ENCODE measurements around the gene CFAP65.

CFAP65 gene

GRCh38 chr2:219010162-219010756, 31.1 kb downstream of the CFAP65 start:
- peak; percentile 28 for DNase-seq

GRCh38 chr2:219009294-219009693, 32.0 kb downstream of the CFAP65 start:
- DNase-seq = no peak

- no peak for DNase-seq
Observed at GRCh38 chr2:219003979-219004378, 37.3 kb downstream of the CFAP65 start.

- no peak for DNase-seq
Observed at GRCh38 chr2:219003267-219003634, 38.1 kb downstream of the CFAP65 start.

- DNase-seq = no peak
Observed at GRCh38 chr2:219002395-219003266, 38.7 kb downstream of the CFAP65 start.

- DNase-seq = peak; percentile 94
Observed at GRCh38 chr2:219001577-219002394, 39.5 kb downstream of the CFAP65 start.

GRCh38 chr2:219001100-219001576, 40.2 kb downstream of the CFAP65 start:
- DNase-seq = peak; percentile 26

- DNase-seq = peak; percentile 39
Observed at GRCh38 chr2:219000569-219000960, 40.8 kb downstream of the CFAP65 start.

GRCh38 chr2:218999881-219000568, 41.3 kb downstream of the CFAP65 start:
- DNase-seq = peak; percentile 91

- no peak for DNase-seq
Observed at GRCh38 chr2:218999021-218999880, 42.1 kb downstream of the CFAP65 start.

- DNase-seq = peak; percentile 16
Observed at GRCh38 chr2:218998414-218999002, 42.8 kb downstream of the CFAP65 start.

GRCh38 chr2:218997731-218998130, 43.6 kb downstream of the CFAP65 start:
- peak; percentile 81 for DNase-seq

GRCh38 chr2:218996937-218997336, 44.4 kb downstream of the CFAP65 start:
- peak; percentile 85 for DNase-seq

- DNase-seq = peak; percentile 77
Observed at GRCh38 chr2:218995972-218996711, 45.2 kb downstream of the CFAP65 start.

- DNase-seq = no peak
Observed at GRCh38 chr2:218995561-218995960, 45.8 kb downstream of the CFAP65 start.

- DNase-seq = peak; percentile 35
Observed at GRCh38 chr2:218993345-218994315, 47.7 kb downstream of the CFAP65 start, which contains the start of gene CRYBA2. Gene CRYBA2, minus strand, starts transcription at chr2:218993422. Its CDS starts 246 bp downstream, at chr2:218993176.

GRCh38 chr2:218992703-218993344, 48.5 kb downstream of the CFAP65 start:
- DNase-seq = peak; percentile 37

- DNase-seq = no peak
Observed at GRCh38 chr2:218992196-218992595, 49.1 kb downstream of the CFAP65 start.
